ENCODE results near the gene GALNT18. TPM values are rescaled to one million over a fixed set of nuclear protein-coding genes. Genes with fewer than 3 reads are reported as not detected.

The GALNT18 gene
- total and polyA plus RNA-seq, 4 donors = 17.7 to 109 (median 63.7) TPM

- peaks cover 5 to 19% (median 9%) of the 10 kb centered on the region in 5 donors for H3K4me1 ChIP-seq (ENCODE audit: control insufficient read depth in 5 of 5, insufficient read depth in 5 of 5, low read length in 5 of 5)
- no peak overlapping the region for H3K4me3 ChIP-seq
- H3K27ac ChIP-seq (ENCODE audit: low read depth in 1 of 2, low read length in 1 of 2) = no peak overlapping the region
- ATAC-seq (ENCODE audit: insufficient read depth, low FRiP score) (no peak), DNase-seq (no peak)
- no peak for TF ChIP-seq CTCF (IDR thresholded peaks at IDR 0.05; ENCODE audit: control extremely low read depth, extremely low read depth)
- WGBS, 2 donors = 57 to 79% methylated on average over 3 of the region's 3 CpGs
- no peaks in the 10 kb centered on the region for H3K9me3 ChIP-seq (ENCODE audit: control insufficient read depth in 4 of 4, insufficient read depth in 3 of 4, low read length in 3 of 4)
- no peaks in the 10 kb centered on the region for H3K27me3 ChIP-seq (ENCODE audit: control insufficient read depth in 3 of 3, insufficient read depth in 3 of 3, low read length in 2 of 3)
- H3K36me3 ChIP-seq (ENCODE audit: control insufficient read depth in 4 of 4, insufficient read depth in 4 of 4, low read length in 4 of 4) = peaks cover 0 to 7% (median 0%) of the 10 kb centered on the region in 4 donors
- H3K9ac ChIP-seq (ENCODE audit: insufficient read depth in 1 of 2, low read length in 2 of 2) = no peak overlapping the region
Observed at GRCh38 chr11:11344045-11344444, 277.8 kb downstream of the GALNT18 start.

- Histone ChIP-seq H3K36me3 (ENCODE audit: control insufficient read depth in 4 of 4, insufficient read depth in 4 of 4, low read length in 4 of 4) (peaks cover 0 to 12% (median 0%) of the 10 kb centered on the region in 4 donors), H3K4me3 (no peak overlapping the region), H3K27me3 (ENCODE audit: control insufficient read depth in 3 of 3, insufficient read depth in 3 of 3, low read length in 2 of 3) (no peaks in the 10 kb centered on the region), H3K4me1 (ENCODE audit: control insufficient read depth in 5 of 5, insufficient read depth in 5 of 5, low read length in 5 of 5) (peaks cover 0 to 4% (median 0%) of the 10 kb centered on the region in 5 donors), H3K27ac (ENCODE audit: low read depth in 1 of 2, low read length in 1 of 2) (no peak overlapping the region), H3K9ac (ENCODE audit: insufficient read depth in 1 of 2, low read length in 2 of 2) (no peak overlapping the region), H3K9me3 (ENCODE audit: control insufficient read depth in 4 of 4, insufficient read depth in 3 of 4, low read length in 3 of 4) (no peaks in the 10 kb centered on the region)
- no peak for DNase-seq
- ATAC-seq (ENCODE audit: insufficient read depth, low FRiP score) = no peak
- no peak for TF ChIP-seq CTCF (IDR thresholded peaks at IDR 0.05; ENCODE audit: control extremely low read depth, extremely low read depth)
- WGBS, 2 donors = 85 to 88% methylated on average over 1 of the region's 1 CpG
Observed at GRCh38 chr11:11338304-11338703, 283.5 kb downstream of the GALNT18 start.

- Histone ChIP-seq H3K27ac (ENCODE audit: low read depth in 1 of 2, low read length in 1 of 2) (no peak overlapping the region), H3K4me3 (no peak overlapping the region), H3K4me1 (ENCODE audit: control insufficient read depth in 5 of 5, insufficient read depth in 5 of 5, low read length in 5 of 5) (peaks cover 0 to 4% (median 0%) of the 10 kb centered on the region in 5 donors), H3K9me3 (ENCODE audit: control insufficient read depth in 4 of 4, insufficient read depth in 3 of 4, low read length in 3 of 4) (no peaks in the 10 kb centered on the region), H3K27me3 (ENCODE audit: control insufficient read depth in 3 of 3, insufficient read depth in 3 of 3, low read length in 2 of 3) (no peaks in the 10 kb centered on the region), H3K9ac (ENCODE audit: insufficient read depth in 1 of 2, low read length in 2 of 2) (no peak overlapping the region), H3K36me3 (ENCODE audit: control insufficient read depth in 4 of 4, insufficient read depth in 4 of 4, low read length in 4 of 4) (peaks cover 0 to 12% (median 0%) of the 10 kb centered on the region in 4 donors)
- ATAC-seq (ENCODE audit: insufficient read depth, low FRiP score) (no peak), DNase-seq (no peak)
- TF ChIP-seq CTCF (IDR thresholded peaks at IDR 0.05; ENCODE audit: control extremely low read depth, extremely low read depth) = no peak
- 55 to 73% methylated on average over 4 of the region's 4 CpGs for WGBS, 2 donors
Observed at GRCh38 chr11:11336664-11337063, 285.1 kb downstream of the GALNT18 start.

- no peak overlapping the region for H3K9ac ChIP-seq (ENCODE audit: insufficient read depth in 1 of 2, low read length in 2 of 2)
- no peak overlapping the region for H3K4me3 ChIP-seq
- TF ChIP-seq CTCF (IDR thresholded peaks at IDR 0.05; ENCODE audit: control extremely low read depth, extremely low read depth) = no peak
- ATAC-seq (ENCODE audit: insufficient read depth, low FRiP score) = no peak
- peaks cover 0 to 16% (median 0%) of the 10 kb centered on the region in 4 donors for H3K36me3 ChIP-seq (ENCODE audit: control insufficient read depth in 4 of 4, insufficient read depth in 4 of 4, low read length in 4 of 4)
- no peaks in the 10 kb centered on the region for H3K27me3 ChIP-seq (ENCODE audit: control insufficient read depth in 3 of 3, insufficient read depth in 3 of 3, low read length in 2 of 3)
- H3K4me1 ChIP-seq (ENCODE audit: control insufficient read depth in 5 of 5, insufficient read depth in 5 of 5, low read length in 5 of 5) = peaks cover 0 to 7% (median 0%) of the 10 kb centered on the region in 5 donors
- H3K27ac ChIP-seq (ENCODE audit: low read depth in 1 of 2, low read length in 1 of 2) = no peak overlapping the region
- H3K9me3 ChIP-seq (ENCODE audit: control insufficient read depth in 4 of 4, insufficient read depth in 3 of 4, low read length in 3 of 4) = no peaks in the 10 kb centered on the region
- 71 to 84% methylated on average over 2 of the region's 2 CpGs for WGBS, 2 donors
- DNase-seq = no peak
Observed at GRCh38 chr11:11335043-11335442, 286.8 kb downstream of the GALNT18 start.
